ENCODE measurements around the gene LOXL1. TPM values are rescaled to one million over a fixed set of nuclear protein-coding genes. Genes with fewer than 3 reads are reported as not detected.
A peak's percentile ranks its signal among the peaks of the same experiment; 100 is the strongest.

LOXL1 gene
- total RNA-seq, 1 donor from 2014 or later = 67.2 TPM

GRCh38 chr15:73928241-73928579 lies 1.9 kb downstream of the LOXL1 start:
- TF ChIP-seq CTCF (IDR thresholded peaks at IDR 0.05; ENCODE audit: insufficient read depth, low read length, poor library complexity, severe bottlenecking) = no peak
- no peaks in the 10 kb centered on the region for H3K27me3 ChIP-seq (ENCODE audit: control insufficient read depth, insufficient read depth, low read length)
- DNase-seq (ENCODE audit: low read depth) = no peak
- no peaks in the 10 kb centered on the region for H3K36me3 ChIP-seq (ENCODE audit: control insufficient read depth, insufficient read depth, low read length)
- H3K4me3 ChIP-seq (ENCODE audit: low read depth, low read length) = peak overlapping the region; percentile 61

GRCh38 chr15:73928971-73929627 lies 2.8 kb downstream of the LOXL1 start:
- no peak for TF ChIP-seq CTCF (IDR thresholded peaks at IDR 0.05; ENCODE audit: insufficient read depth, low read length, poor library complexity, severe bottlenecking)
- Histone ChIP-seq H3K4me3 (ENCODE audit: low read depth, low read length) (no peak overlapping the region), H3K36me3 (ENCODE audit: control insufficient read depth, insufficient read depth, low read length) (no peaks in the 10 kb centered on the region), H3K27me3 (ENCODE audit: control insufficient read depth, insufficient read depth, low read length) (no peaks in the 10 kb centered on the region)
- no peak for DNase-seq (ENCODE audit: low read depth)

DNA sequence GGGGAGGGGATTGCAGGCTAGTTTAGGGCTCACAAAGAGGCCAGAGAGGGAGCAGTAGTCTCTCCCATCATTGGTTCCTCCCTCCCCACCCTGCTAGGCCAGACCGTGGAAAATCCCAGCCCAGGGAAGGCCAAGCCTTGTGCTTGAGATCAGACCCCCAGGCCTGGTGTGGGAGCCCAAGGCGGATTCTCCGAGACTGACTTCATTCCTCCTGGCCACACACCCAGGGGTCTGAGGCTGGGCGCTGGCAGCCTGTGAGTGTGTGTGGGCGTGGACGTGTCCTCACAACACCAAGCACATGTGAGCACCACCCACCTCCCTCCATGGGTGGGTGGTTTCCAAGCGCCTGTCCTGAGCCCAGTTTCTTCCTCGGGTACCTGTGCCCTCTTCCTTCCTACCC lies 4.1 kb downstream of the LOXL1 start:
- TF ChIP-seq CTCF (IDR thresholded peaks at IDR 0.05; ENCODE audit: insufficient read depth, low read length, poor library complexity, severe bottlenecking) = no peak
- no peaks in the 10 kb centered on the region for H3K36me3 ChIP-seq (ENCODE audit: control insufficient read depth, insufficient read depth, low read length)
- H3K4me3 ChIP-seq (ENCODE audit: low read depth, low read length) = no peak overlapping the region
- peak; percentile 73 for DNase-seq (ENCODE audit: low read depth)
- H3K27me3 ChIP-seq (ENCODE audit: control insufficient read depth, insufficient read depth, low read length) = no peaks in the 10 kb centered on the region

GRCh38 chr15:73930790-73931281 lies 4.6 kb downstream of the LOXL1 start:
- no peak for TF ChIP-seq CTCF (IDR thresholded peaks at IDR 0.05; ENCODE audit: insufficient read depth, low read length, poor library complexity, severe bottlenecking)
- no peak for DNase-seq (ENCODE audit: low read depth)
- no peak overlapping the region for H3K4me3 ChIP-seq (ENCODE audit: low read depth, low read length)
- H3K36me3 ChIP-seq (ENCODE audit: control insufficient read depth, insufficient read depth, low read length) = no peaks in the 10 kb centered on the region
- H3K27me3 ChIP-seq (ENCODE audit: control insufficient read depth, insufficient read depth, low read length) = no peaks in the 10 kb centered on the region

DNA sequence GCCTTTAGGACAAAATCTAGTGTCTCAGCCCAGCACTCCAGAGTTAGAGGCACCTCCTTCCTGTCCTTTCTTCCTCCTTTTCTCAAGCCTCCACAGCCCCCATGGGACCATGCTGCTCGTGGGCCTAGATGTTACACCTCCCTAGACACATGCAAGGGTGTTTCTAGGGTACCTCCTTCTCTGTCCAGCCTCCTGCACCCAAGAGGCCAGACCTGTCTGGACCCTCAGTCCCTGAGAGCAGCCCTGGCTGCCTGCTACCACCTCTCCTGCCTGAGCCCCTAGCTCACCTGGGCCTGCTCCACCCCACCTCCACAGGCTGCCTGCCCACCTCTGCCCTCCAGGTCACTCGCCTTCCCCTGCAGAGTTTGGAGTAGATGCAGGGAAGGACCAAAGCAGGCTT lies 5.2 kb downstream of the LOXL1 start:
- no peak for TF ChIP-seq CTCF (IDR thresholded peaks at IDR 0.05; ENCODE audit: insufficient read depth, low read length, poor library complexity, severe bottlenecking)
- H3K27me3 ChIP-seq (ENCODE audit: control insufficient read depth, insufficient read depth, low read length) = no peaks in the 10 kb centered on the region
- H3K36me3 ChIP-seq (ENCODE audit: control insufficient read depth, insufficient read depth, low read length) = no peaks in the 10 kb centered on the region
- no peak overlapping the region for H3K4me3 ChIP-seq (ENCODE audit: low read depth, low read length)
- no peak for DNase-seq (ENCODE audit: low read depth)
